Natural killer cell (primary cell): Measurements from ENCODE around the gene USF1. TPM values are rescaled to one million over a fixed set of nuclear protein-coding genes. Genes with fewer than 3 reads are reported as not detected.

Experiments used
- total RNA-seq, 4 donors: library from RNA; stranded (reverse); fragments of 120-200 nt in 1 of 4; gene quantifications; one replicate each; pipeline versions ENCODE4 v1.2.3 to v1.2.4, GENCODE V29; 2013 to 2022

The USF1 gene
- total RNA-seq, 3 donors from 2014 or later (not counting 1 experiment from before 2014, with no cell fraction given), result 113 to 121 (median 114) TPM

Other genes with a start within 250 kb of the USF1 start
- gene LY9, start 249.8 kb downstream of the USF1 start, total RNA-seq, result 10 to 100 TPM; 30.3 to 47.1 (median 34.4) TPM
- gene CD244, start 183.1 kb downstream of the USF1 start, total RNA-seq, result 100 to 1,000 TPM; 131 to 193 (median 150) TPM
- not detected for gene ITLN1, start 160.8 kb downstream of the USF1 start, total RNA-seq
- gene ITLN2, start 91.2 kb downstream of the USF1 start, total RNA-seq, result not detected
- gene F11R, start 24.8 kb downstream of the USF1 start, total RNA-seq, result 10 to 100 TPM; 27.8 to 34.6 (median 30.2) TPM
- gene TSTD1, start 7.0 kb downstream of the USF1 start, total RNA-seq, result 10 to 100 TPM; 31.8 to 36.3 (median 34.3) TPM
- 100 to 1,000 TPM; 246 to 310 (median 272) TPM for gene ARHGAP30, start 23.9 kb upstream of the USF1 start, total RNA-seq
- under 1 TPM in 2 of 3 donors, not detected in 1; 0.07 to 0.09 TPM for gene NECTIN4, start 43.6 kb upstream of the USF1 start, total RNA-seq
- under 1 TPM in 2 of 3 donors, not detected in 1; 0.49 to 0.50 TPM for gene KLHDC9, start 52.4 kb upstream of the USF1 start, total RNA-seq
- 10 to 100 TPM; 31.6 to 40.0 (median 35.0) TPM for gene PFDN2, start 72.1 kb upstream of the USF1 start, total RNA-seq
- 10 to 100 TPM; 26.5 to 31.7 (median 31.6) TPM for gene NIT1, start 72.1 kb upstream of the USF1 start, total RNA-seq
- gene DEDD, start 86.7 kb upstream of the USF1 start, total RNA-seq, result 10 to 100 TPM; 40.6 to 44.0 (median 43.0) TPM
- 100 to 1,000 TPM; 109 to 155 (median 117) TPM for gene UFC1, start 108.0 kb upstream of the USF1 start, total RNA-seq
- 10 to 100 TPM; 31.6 to 40.3 (median 35.3) TPM for gene USP21, start 113.5 kb upstream of the USF1 start, total RNA-seq
- gene PPOX, start 120.4 kb upstream of the USF1 start, total RNA-seq, result 10 to 100 TPM; 45.5 to 66.3 (median 57.4) TPM
- 10 to 100 TPM; 58.4 to 62.2 (median 59.4) TPM for gene B4GALT3, start 131.5 kb upstream of the USF1 start, total RNA-seq
- gene ADAMTS4, start 153.1 kb upstream of the USF1 start, total RNA-seq, result under 1 TPM; 0.14 to 0.20 (median 0.14) TPM
- gene NDUFS2, start 156.4 kb upstream of the USF1 start, total RNA-seq, result 10 to 100 TPM; 74.7 to 88.8 (median 84.7) TPM
- 100 to 1,000 TPM; 226 to 281 (median 259) TPM for gene FCER1G, start 169.3 kb upstream of the USF1 start, total RNA-seq
- gene APOA2, start 177.7 kb upstream of the USF1 start, total RNA-seq, result not detected
- 10 to 100 TPM; 16.6 to 23.6 (median 22.8) TPM for gene TOMM40L, start 180.1 kb upstream of the USF1 start, total RNA-seq
- gene NR1I3, start 192.2 kb upstream of the USF1 start, total RNA-seq, result not detected
- gene PCP4L1, start 212.8 kb upstream of the USF1 start, total RNA-seq, result not detected